ENCODE results near the gene TEFM. TPM values are rescaled to one million over a fixed set of nuclear protein-coding genes. Genes with fewer than 3 reads are reported as not detected.

Gene TEFM
- total RNA-seq, 4 donors from 2014 or later, result 5.7 to 24.6 (median 10.6) TPM

GRCh38 chr17:30942308-30943079 lies 36.5 kb upstream of the TEFM start:
- TF ChIP-seq, protein P1, sequence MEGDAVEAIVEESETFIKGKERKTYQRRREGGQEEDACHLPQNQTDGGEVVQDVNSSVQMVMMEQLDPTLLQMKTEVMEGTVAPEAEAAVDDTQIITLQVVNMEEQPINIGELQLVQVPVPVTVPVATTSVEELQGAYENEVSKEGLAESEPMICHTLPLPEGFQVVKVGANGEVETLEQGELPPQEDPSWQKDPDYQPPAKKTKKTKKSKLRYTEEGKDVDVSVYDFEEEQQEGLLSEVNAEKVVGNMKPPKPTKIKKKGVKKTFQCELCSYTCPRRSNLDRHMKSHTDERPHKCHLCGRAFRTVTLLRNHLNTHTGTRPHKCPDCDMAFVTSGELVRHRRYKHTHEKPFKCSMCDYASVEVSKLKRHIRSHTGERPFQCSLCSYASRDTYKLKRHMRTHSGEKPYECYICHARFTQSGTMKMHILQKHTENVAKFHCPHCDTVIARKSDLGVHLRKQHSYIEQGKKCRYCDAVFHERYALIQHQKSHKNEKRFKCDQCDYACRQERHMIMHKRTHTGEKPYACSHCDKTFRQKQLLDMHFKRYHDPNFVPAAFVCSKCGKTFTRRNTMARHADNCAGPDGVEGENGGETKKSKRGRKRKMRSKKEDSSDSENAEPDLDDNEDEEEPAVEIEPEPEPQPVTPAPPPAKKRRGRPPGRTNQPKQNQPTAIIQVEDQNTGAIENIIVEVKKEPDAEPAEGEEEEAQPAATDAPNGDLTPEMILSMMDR (IDR thresholded peaks at IDR 0.05; ENCODE audit: low read depth), result no peak

DNA sequence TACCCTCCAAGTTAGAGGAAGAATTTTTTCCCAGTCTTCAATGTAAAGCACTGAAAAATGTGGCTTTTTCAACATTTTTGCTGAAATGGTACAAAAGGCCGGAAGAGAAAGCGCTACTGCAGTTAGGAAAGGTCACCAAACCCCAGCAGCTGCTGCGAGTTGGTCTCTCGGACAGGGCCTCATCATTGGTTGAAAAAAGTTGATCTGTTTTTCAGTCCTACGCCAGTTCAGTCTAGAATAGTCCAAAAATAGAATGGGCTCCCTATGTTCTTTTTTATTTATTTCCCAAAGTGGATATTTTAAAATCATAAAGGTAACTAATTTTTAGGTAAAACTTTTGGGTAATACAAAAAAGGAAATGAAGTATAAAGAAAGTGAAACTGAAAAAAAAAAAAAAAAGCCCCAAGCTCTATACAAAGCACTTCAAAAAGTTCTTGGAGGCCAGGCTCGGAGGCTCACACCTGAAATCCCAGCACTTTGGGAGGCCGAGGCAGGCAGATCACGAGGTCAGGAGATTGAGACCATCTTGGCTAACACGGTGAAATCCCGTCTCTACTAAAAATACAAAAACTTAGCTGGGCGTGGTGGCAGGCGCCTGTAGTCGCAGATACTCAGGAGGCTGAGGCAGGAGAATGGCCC lies 33.1 kb upstream of the TEFM start:
- TF ChIP-seq, protein P1 (IDR thresholded peaks at IDR 0.05; ENCODE audit: low read depth), result no peak

DNA sequence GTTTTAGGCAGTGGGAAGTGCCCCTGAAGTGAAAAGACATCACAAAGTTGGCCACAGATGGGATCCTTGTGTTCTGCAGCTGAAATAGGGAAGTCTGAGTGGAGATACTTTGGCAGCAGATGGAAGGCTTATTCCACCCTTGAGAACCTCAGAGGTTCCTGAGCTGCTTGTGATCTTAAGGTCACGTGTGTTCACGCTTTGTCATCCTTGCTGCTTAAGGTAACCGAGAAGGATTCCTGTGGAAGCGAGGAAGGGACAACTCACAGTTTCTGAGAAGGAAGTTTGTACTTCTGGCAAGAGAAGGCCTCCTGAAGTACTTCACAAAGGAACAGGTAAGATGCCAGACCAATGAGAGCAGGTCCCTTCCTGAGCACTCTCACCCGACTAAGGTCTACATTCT lies 27.9 kb upstream of the TEFM start:
- TF ChIP-seq, protein P1 (IDR thresholded peaks at IDR 0.05; ENCODE audit: low read depth), result no peak

GRCh38 chr17:30930495-30930894 lies 24.5 kb upstream of the TEFM start:
- TF ChIP-seq, protein P1 (IDR thresholded peaks at IDR 0.05; ENCODE audit: low read depth), result no peak

GRCh38 chr17:30929081-30929633 lies 23.1 kb upstream of the TEFM start:
- TF ChIP-seq, protein P1 (IDR thresholded peaks at IDR 0.05; ENCODE audit: low read depth), result no peak

GRCh38 chr17:30928584-30928983 lies 22.5 kb upstream of the TEFM start:
- TF ChIP-seq, protein P1 (IDR thresholded peaks at IDR 0.05; ENCODE audit: low read depth), result no peak

- TF ChIP-seq, protein P1 (IDR thresholded peaks at IDR 0.05; ENCODE audit: low read depth), result no peak
These were observed 21.7 kb upstream of the TEFM start for GRCh38 chr17:30927756-30928155.
